ENCODE measurements around the gene NT5DC3.

- TF ChIP-seq CTCF (IDR thresholded peaks at IDR 0.05) (no peak), POLR2A (IDR thresholded peaks at IDR 0.05) (no peak), POLR2AphosphoS5 (IDR thresholded peaks at IDR 0.05) (no peak)
Observed at GRCh38 chr12:103727638-103728037, 113.4 kb downstream of the NT5DC3 start.
